ENCODE results near the gene DDHD1.
A peak's percentile ranks its signal among the peaks of the same experiment; 100 is the strongest.

DDHD1 gene

DNA sequence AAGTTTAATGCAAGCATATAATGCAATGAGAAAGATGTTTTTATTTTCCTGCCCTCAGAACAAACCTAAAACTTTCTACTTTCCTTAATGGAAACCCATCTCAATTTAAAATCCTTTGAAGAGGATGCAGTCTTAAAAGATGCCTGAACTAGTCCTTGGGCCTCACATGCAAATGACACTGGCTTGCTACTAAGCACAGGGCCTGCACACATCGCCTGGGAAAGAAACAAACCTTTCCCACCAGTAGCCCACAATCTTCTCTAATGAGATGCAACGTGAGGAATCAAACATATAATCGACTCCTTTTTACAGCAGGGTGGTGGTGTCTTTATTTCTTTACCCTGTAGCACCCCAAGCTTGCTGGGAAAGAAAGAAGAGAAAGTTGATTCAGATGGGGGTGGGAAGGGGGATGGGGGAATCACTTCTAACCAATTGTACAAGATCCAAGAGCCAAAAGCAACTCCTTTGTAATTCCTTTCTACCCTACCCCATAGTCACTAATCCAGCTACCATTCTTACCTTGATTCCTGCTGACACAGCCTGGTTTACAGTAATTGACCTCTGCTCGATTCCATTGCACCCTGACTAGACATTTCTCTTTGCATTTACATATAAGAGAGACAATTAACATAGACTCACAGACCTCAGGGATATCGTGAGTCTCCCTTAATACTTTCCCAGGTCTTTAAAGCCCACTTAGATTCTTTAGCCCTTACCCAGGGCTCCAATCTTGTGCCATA lies 132.8 kb downstream of the DDHD1 start:
- Mint-ChIP-seq H3K4me3 (no peak overlapping the region), H3K4me1 (peaks cover 2% of the 10 kb centered on the region), H3K27ac (no peak overlapping the region), H3K27me3 (peaks cover 2% of the 10 kb centered on the region), H3K36me3 (peaks cover 5% of the 10 kb centered on the region), H3K9me3 (peaks cover 2% of the 10 kb centered on the region)
- DNase-seq = no peak
- CTCF ChIA-PET = no interaction called here

DNA sequence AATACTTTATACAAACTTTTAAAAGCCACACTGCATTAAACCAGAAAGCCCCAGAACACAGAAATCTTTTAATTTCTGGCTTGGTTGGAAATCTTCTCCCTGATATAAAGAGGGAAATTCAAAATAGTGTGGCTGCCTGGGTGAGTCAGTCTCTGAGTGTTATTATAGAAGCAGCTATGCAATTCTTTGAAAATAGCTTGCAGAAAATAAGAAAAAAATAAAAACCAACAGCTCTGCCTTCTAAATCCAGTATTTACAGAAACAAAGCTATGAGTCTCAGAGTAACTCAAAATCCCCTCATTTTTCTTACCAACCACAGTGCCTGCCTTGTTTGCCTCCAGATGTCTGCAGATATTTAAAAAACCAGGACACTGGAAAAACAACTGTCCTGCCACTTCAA lies 133.7 kb downstream of the DDHD1 start:
- peaks cover 4% of the 10 kb centered on the region for H3K36me3 Mint-ChIP-seq
- no peak overlapping the region for H3K4me3 Mint-ChIP-seq
- H3K4me1 Mint-ChIP-seq = no peaks in the 10 kb centered on the region
- H3K9me3 Mint-ChIP-seq = peaks cover 2% of the 10 kb centered on the region
- CTCF ChIA-PET = no interaction called here
- peaks cover 8% of the 10 kb centered on the region for H3K27me3 Mint-ChIP-seq
- DNase-seq = no peak
- H3K27ac Mint-ChIP-seq = no peak overlapping the region

- Mint-ChIP-seq H3K4me1 (no peaks in the 10 kb centered on the region), H3K9me3 (peaks cover 2% of the 10 kb centered on the region), H3K27me3 (peaks cover 16% of the 10 kb centered on the region), H3K4me3 (no peak overlapping the region), H3K27ac (peak overlapping the region; percentile 56), H3K36me3 (peaks cover 2% of the 10 kb centered on the region)
- no peak for DNase-seq
- CTCF ChIA-PET = no interaction called here
Measured at GRCh38 chr14:53017837-53018236, 135.3 kb downstream of the DDHD1 start.

- Mint-ChIP-seq H3K27ac (no peak overlapping the region), H3K27me3 (peaks cover 18% of the 10 kb centered on the region), H3K36me3 (peaks cover 2% of the 10 kb centered on the region), H3K4me1 (no peaks in the 10 kb centered on the region), H3K4me3 (no peak overlapping the region), H3K9me3 (peaks cover 2% of the 10 kb centered on the region)
- CTCF ChIA-PET = no interaction called here
- no peak for DNase-seq
Measured at GRCh38 chr14:53016919-53017318, 136.2 kb downstream of the DDHD1 start.

- DNase-seq = no peak
- Mint-ChIP-seq H3K36me3 (peaks cover 2% of the 10 kb centered on the region), H3K4me3 (no peak overlapping the region), H3K9me3 (peaks cover 2% of the 10 kb centered on the region), H3K27me3 (peaks cover 20% of the 10 kb centered on the region), H3K27ac (peak overlapping the region; percentile 60), H3K4me1 (no peaks in the 10 kb centered on the region)
- CTCF ChIA-PET = no interaction called here
Measured at GRCh38 chr14:53016491-53016890, 136.6 kb downstream of the DDHD1 start.

DNA sequence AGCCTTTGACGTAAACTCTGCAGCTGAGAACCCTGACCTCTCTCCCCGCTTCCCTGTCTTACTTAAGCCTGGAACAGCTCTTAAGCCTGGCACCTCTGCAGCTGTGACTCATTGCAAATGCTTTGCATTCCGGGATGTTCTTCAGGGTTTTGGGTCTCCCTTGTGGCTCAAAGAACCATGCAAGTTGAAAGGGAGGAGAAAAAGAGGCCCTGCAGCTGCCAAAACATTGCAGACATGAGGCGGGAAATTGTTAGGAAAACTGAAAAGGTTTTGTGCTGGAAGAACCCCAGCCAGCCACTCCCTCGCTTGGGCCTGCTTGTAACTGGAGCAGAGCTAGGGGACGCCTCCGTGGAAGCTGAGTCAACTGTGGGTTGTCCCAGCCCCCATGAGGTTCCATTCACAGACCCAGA lies 142.1 kb downstream of the DDHD1 start:
- H3K4me1 Mint-ChIP-seq = peaks cover 11% of the 10 kb centered on the region
- no peak for DNase-seq
- H3K27me3 Mint-ChIP-seq = peaks cover 44% of the 10 kb centered on the region
- H3K4me3 Mint-ChIP-seq = no peak overlapping the region
- no peak overlapping the region for H3K27ac Mint-ChIP-seq
- no peaks in the 10 kb centered on the region for H3K9me3 Mint-ChIP-seq
- CTCF ChIA-PET = no interaction called here
- H3K36me3 Mint-ChIP-seq = no peaks in the 10 kb centered on the region

DNA sequence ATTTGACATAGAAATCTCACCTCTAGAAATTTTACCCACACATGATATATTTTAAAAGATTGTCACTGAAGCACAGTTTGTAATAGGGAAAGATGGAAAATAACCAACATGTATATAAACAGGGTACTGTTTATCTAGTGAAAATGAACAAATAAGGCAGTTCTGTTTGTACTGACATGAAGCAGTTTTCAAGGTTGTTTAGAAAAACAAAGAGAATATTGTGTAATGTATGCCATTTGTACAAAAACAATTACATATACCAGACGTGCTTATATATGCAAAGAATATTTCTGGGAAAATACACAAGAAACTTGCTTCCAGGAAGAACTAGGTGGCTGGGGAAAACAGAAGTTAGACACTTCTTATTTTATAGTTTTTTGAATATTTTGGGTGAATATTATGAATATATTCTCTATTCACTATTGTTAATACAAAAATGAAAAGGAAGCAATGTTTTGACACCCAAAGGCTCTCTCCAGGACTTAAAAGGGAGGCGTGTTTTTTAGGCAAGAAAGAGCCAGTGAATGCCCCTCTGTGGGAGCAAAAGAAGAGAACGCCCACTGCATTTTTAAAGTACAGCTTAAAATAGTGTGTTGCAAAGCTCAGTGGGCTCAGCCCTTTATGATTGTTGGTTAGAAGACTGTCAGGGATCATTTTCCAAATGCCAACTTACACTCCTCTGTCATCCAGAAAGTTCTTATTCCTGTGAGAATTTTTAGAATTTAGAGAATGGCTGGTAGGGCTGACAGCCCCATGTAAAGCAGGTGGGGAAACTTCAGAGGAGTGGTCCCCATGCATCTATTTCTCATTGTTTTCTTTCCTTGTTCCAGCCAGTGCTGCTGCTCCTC lies 142.7 kb downstream of the DDHD1 start:
- DNase-seq = no peak
- CTCF ChIA-PET = no interaction called here
- no peak overlapping the region for H3K27ac Mint-ChIP-seq

DNA sequence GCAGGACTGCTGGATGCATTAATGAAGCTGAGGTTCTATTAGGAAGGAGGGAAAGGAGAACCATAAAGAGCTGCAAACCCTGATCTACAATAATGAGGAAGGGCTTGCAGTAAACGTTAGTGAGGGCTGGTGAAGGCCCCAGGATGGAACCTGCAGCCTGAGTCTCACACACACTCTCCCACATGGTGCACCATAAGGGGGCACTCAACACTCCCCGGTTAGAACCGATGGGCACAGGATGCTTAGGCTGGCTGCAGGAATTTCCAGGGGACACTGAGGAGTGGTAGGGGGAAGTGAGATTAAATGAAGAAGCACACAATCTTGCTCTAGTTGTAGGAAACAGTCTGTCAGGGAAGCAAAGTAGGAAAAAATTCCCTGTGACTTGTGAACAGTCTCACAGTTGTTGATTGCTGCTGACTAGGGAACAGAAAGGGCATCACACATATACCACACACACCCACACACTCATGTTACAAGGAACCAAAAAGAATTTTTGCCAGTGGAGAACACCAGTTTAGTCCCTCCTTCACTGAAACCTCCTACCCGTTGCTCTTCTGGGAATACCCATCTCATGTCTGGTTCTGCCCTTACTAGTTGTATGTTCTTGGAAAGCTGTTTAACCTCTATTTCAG lies 146.1 kb downstream of the DDHD1 start:
- H3K4me1 Mint-ChIP-seq = peaks cover 13% of the 10 kb centered on the region
- no peaks in the 10 kb centered on the region for H3K36me3 Mint-ChIP-seq
- no peak overlapping the region for H3K27ac Mint-ChIP-seq
- H3K27me3 Mint-ChIP-seq = peaks cover 33% of the 10 kb centered on the region
- DNase-seq = no peak
- no peaks in the 10 kb centered on the region for H3K9me3 Mint-ChIP-seq
- no peak overlapping the region for H3K4me3 Mint-ChIP-seq
- CTCF ChIA-PET = no interaction called here

More for the DNA sequence above, 142.7 kb downstream of the DDHD1 start:
- H3K9me3 Mint-ChIP-seq = no peaks in the 10 kb centered on the region
- no peaks in the 10 kb centered on the region for H3K36me3 Mint-ChIP-seq
- H3K27me3 Mint-ChIP-seq = peaks cover 46% of the 10 kb centered on the region
- peaks cover 11% of the 10 kb centered on the region for H3K4me1 Mint-ChIP-seq
- no peak overlapping the region for H3K4me3 Mint-ChIP-seq

- DNase-seq = no peak
- H3K4me1 Mint-ChIP-seq = peaks cover 4% of the 10 kb centered on the region
- peaks cover 27% of the 10 kb centered on the region for H3K27me3 Mint-ChIP-seq
- no peak overlapping the region for H3K4me3 Mint-ChIP-seq
- no peaks in the 10 kb centered on the region for H3K9me3 Mint-ChIP-seq
- no peaks in the 10 kb centered on the region for H3K36me3 Mint-ChIP-seq
- CTCF ChIA-PET = no interaction called here
- no peak overlapping the region for H3K27ac Mint-ChIP-seq
Measured at GRCh38 chr14:53004976-53005375, 148.1 kb downstream of the DDHD1 start.

GRCh38 chr14:53003776-53004175 lies 149.3 kb downstream of the DDHD1 start:
- Mint-ChIP-seq H3K36me3 (no peaks in the 10 kb centered on the region), H3K27me3 (peaks cover 25% of the 10 kb centered on the region), H3K9me3 (no peaks in the 10 kb centered on the region), H3K27ac (no peak overlapping the region), H3K4me1 (peaks cover 2% of the 10 kb centered on the region), H3K4me3 (no peak overlapping the region)
- DNase-seq = no peak
- CTCF ChIA-PET = no interaction called here

- Mint-ChIP-seq H3K4me3 (no peak overlapping the region), H3K9me3 (no peaks in the 10 kb centered on the region), H3K4me1 (peaks cover 2% of the 10 kb centered on the region), H3K36me3 (no peaks in the 10 kb centered on the region), H3K27ac (no peak overlapping the region), H3K27me3 (peaks cover 22% of the 10 kb centered on the region)
- no peak for DNase-seq
- CTCF ChIA-PET = no interaction called here
Measured at GRCh38 chr14:53002576-53002975, 150.5 kb downstream of the DDHD1 start.

- CTCF ChIA-PET = no interaction called here
- peaks cover 2% of the 10 kb centered on the region for H3K4me1 Mint-ChIP-seq
- H3K27me3 Mint-ChIP-seq = peaks cover 17% of the 10 kb centered on the region
- no peak overlapping the region for H3K27ac Mint-ChIP-seq
- H3K4me3 Mint-ChIP-seq = no peak overlapping the region
- no peak for DNase-seq
- H3K36me3 Mint-ChIP-seq = no peaks in the 10 kb centered on the region
- H3K9me3 Mint-ChIP-seq = no peaks in the 10 kb centered on the region
Measured at GRCh38 chr14:53001787-53002378, 151.2 kb downstream of the DDHD1 start.

DNA sequence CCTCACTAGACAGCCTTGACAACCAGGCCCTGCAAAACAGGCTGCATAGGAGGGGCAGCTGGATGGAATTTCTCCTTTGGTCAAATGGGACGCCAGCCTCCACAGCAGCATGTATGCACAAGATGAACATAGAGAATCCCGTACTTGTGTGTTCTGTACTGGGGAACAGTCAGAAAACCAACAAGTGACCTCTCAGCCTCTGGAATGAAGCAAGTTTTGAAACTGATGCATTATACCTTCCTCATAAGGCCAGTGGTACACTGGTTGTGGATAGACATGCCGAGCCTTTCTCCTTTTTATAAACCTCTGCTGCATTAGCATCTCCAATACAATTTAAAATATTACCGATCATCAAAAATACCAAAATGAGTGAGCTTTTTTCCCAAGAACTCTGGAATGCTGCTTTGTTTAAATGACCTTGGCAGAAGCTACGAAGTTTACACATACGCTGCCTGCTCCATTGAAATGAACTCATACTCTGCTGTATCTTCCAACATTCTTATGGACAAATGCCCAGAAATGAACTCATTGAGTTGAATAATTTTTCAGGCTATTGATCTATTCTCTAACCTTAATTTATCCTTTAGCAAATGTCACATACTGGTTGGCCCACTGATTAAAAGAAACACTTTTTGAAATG lies 154.6 kb downstream of the DDHD1 start:
- peaks cover 10% of the 10 kb centered on the region for H3K27me3 Mint-ChIP-seq
- H3K9me3 Mint-ChIP-seq = no peaks in the 10 kb centered on the region
- H3K27ac Mint-ChIP-seq = no peak overlapping the region
- no peaks in the 10 kb centered on the region for H3K36me3 Mint-ChIP-seq
- H3K4me1 Mint-ChIP-seq = peaks cover 2% of the 10 kb centered on the region
- no peak for DNase-seq
- H3K4me3 Mint-ChIP-seq = no peak overlapping the region
- CTCF ChIA-PET = no interaction called here

GRCh38 chr14:52996493-52996892 lies 156.6 kb downstream of the DDHD1 start:
- Mint-ChIP-seq H3K27ac (no peak overlapping the region), H3K4me3 (no peak overlapping the region)
- CTCF ChIA-PET = interaction anchor here (0.9 kb wide), 1 partner anchor 17 kb away, joined by 3 read pairs; no protein-coding TSS in a partner anchor

More at GRCh38 chr14:52996493-52996892, 156.6 kb downstream of the DDHD1 start:
- no peak for DNase-seq
- Mint-ChIP-seq H3K36me3 (no peaks in the 10 kb centered on the region), H3K9me3 (no peaks in the 10 kb centered on the region), H3K4me1 (no peaks in the 10 kb centered on the region), H3K27me3 (peaks cover 9% of the 10 kb centered on the region)

Data from activated naive CD4-positive, alpha-beta T cell treated with anti-CD3 and anti-CD28 coated beads, Interleukin-2, amount 10 ng/mL, durations not matched to agents 7 days and 5 days (primary cell).